Activated CD8-positive, alpha-beta memory T cell treated with anti-CD3 and anti-CD28 coated beads for 36 hours (primary cell): ENCODE measurements around the gene MYL11. TPM values are rescaled to one million over a fixed set of nuclear protein-coding genes. Genes with fewer than 3 reads are reported as not detected.

ENCODE experiments used
- CTCF ChIA-PET: fragments of 350-600 bp; sonication (Branson Sonifier 250); formaldehyde crosslinking; loops from one replicate; lab custom pipeline; 2021; ENCODE audit warnings: antibody characterized with exemption; lab: Charles Lee
- POLR2A ChIA-PET: fragments of 350-600 bp; sonication (Branson Sonifier 250); formaldehyde crosslinking; loops from one replicate; lab custom pipeline; 2021; ENCODE audit warnings: antibody characterized with exemption; lab: Charles Lee
- total RNA-seq, 2 experiments: library from RNA; stranded (reverse); gene quantifications; one replicate each; pipeline ENCODE4 v1.2.3, GENCODE V29; 2021

Gene MYL11
- total RNA-seq, 2 experiments from 2014 or later, result 0.80 to 1.6 TPM

- CTCF ChIA-PET, result interaction anchor here (0.6 to 1.7 kb wide), 2 partner anchors 9 to 110 kb away, joined by 4 to 10 read pairs; partner anchors contain the start of gene ZNF771
- POLR2A ChIA-PET, result interaction anchor here (0.9 to 1.9 kb wide), 3 partner anchors 9 to 20 kb away, joined by 3 to 7 read pairs (median 4); partner anchors contain the start of genes SEPTIN1 and ZNF771
Observed at GRCh38 chr16:30397776-30398660, 23.4 kb downstream of the MYL11 start.

- ChIA-PET CTCF (interaction anchor here (0.9 to 1.7 kb wide), 6 partner anchors 9 to 28 kb away, joined by 3 to 10 read pairs (median 4); partner anchors contain the start of genes SEPTIN1, TBC1D10B and ZNF771), POLR2A (interaction anchor here (1.9 kb wide), 1 partner anchor 8 kb away, joined by 7 read pairs; the partner anchor contains the start of gene ZNF771)
Observed at GRCh38 chr16:30398661-30399434, 24.2 kb downstream of the MYL11 start.

GRCh38 chr16:30399435-30400186 lies 25.0 kb downstream of the MYL11 start:
- ChIA-PET CTCF (interaction anchor here (0.9 to 1.4 kb wide), 5 partner anchors 10 to 29 kb away, joined by 3 to 7 read pairs (median 3); partner anchors contain the start of genes SEPTIN1 and TBC1D10B), POLR2A (interaction anchor here (0.8 to 1.9 kb wide), 2 partner anchors 8 to 17 kb away, joined by 3 to 7 read pairs; partner anchors contain the start of genes SEPTIN1 and ZNF771)

- ChIA-PET POLR2A (interaction anchor here (0.6 kb wide), 1 partner anchor 205 kb away, joined by 5 read pairs; no protein-coding TSS in a partner anchor), CTCF (interaction anchor here (1.1 to 1.5 kb wide), 2 partner anchors 7 to 46 kb away, joined by 3 read pairs; no protein-coding TSS in a partner anchor)
Observed at GRCh38 chr16:30401768-30402425, 27.3 kb downstream of the MYL11 start.

- POLR2A ChIA-PET, result interaction anchor here (0.9 to 1.9 kb wide), 12 partner anchors 8 to 227 kb away, joined by 3 to 10 read pairs (median 4); partner anchors contain the start of genes CD2BP2, DCTPP1, SEPTIN1 and ZNF48
- CTCF ChIA-PET, result interaction anchor here (0.6 to 4.1 kb wide), 10 partner anchors 9 to 315 kb away, joined by 3 to 28 read pairs (median 4); partner anchors contain the start of genes DCTPP1, SEPTIN1, TBX6 and ZNF48
Observed at GRCh38 chr16:30406795-30407101, 32.1 kb downstream of the MYL11 start.

- ChIA-PET CTCF (interaction anchor here (0.6 to 4.1 kb wide), 10 partner anchors 10 to 315 kb away, joined by 3 to 28 read pairs (median 4); partner anchors contain the start of genes DCTPP1, SEPTIN1, TBX6 and ZNF48), POLR2A (interaction anchor here (0.6 to 1.9 kb wide), 15 partner anchors 9 to 227 kb away, joined by 3 to 10 read pairs (median 3); partner anchors contain the start of genes CD2BP2, DCTPP1, SEPTIN1 and ZNF48)
Observed at GRCh38 chr16:30407102-30407803, 32.7 kb downstream of the MYL11 start, which contains the start of gene ZNF771. Gene ZNF771, plus strand, starts transcription at chr16:30407606. Its CDS starts 448 bp downstream, at chr16:30408054.

- ChIA-PET CTCF (interaction anchor here (0.6 to 4.1 kb wide), 8 partner anchors 10 to 217 kb away, joined by 4 to 28 read pairs (median 6); partner anchors contain the start of genes DCTPP1, SEPTIN1 and ZNF48), POLR2A (interaction anchor here (0.6 to 1.9 kb wide), 14 partner anchors 9 to 226 kb away, joined by 3 to 10 read pairs (median 3); partner anchors contain the start of genes CD2BP2, DCTPP1, SEPTIN1 and ZNF48)
Observed at GRCh38 chr16:30407804-30408534, 33.4 kb downstream of the MYL11 start.

DNA sequence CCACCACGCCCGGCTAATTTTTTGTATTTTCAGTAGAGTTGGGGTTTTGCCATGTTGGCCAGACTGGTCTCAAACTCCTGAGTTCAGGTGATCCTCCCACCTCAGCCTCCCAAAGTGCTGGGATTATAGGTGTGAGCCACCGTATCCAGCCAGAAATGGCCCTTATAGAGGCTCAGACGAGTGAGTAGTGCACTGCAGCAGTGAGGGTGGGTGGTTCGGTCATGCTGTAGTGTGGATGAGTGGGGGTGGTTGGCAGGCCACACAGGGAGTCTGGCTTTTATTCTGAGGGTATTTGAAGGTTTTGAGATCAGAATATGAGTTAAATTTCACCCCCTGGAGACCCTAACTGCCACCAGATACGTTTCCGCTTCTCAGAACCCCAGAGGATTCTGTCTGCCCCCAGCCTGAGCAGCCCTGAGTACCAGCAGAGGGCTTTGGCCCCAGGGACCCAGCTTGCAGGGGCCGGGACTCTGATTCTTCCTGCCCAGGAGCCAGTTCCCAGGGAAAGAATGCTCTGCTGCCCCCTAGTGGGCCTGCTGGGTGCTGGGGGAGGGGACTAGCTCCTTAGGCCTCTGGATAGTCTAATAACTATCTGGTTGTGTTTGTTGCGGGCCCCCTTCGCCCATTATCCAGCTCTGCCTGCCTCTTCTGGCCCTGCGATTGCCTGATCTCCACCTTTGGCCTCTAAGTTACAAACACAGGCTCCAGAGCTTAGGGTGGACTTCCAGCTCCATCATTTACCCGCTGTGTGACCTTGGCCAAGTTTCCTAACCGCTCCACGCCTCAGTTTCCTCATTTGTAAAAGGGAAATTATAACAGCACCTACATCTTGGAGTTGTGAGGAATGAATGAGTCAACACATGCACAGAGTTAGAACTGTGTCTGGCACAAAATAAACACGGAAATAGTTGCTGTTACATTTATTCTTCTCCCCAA lies 34.8 kb downstream of the MYL11 start:
- POLR2A ChIA-PET, result interaction anchor here (0.6 to 1.8 kb wide), 7 partner anchors 9 to 83 kb away, joined by 3 to 8 read pairs (median 6); partner anchors contain the start of gene SEPTIN1
- CTCF ChIA-PET, result interaction anchor here (0.6 to 4.1 kb wide), 31 partner anchors 8 to 404 kb away, joined by 3 to 28 read pairs (median 4); partner anchors contain the start of genes DCTPP1, SEPTIN1, TBC1D10B and ZNF48

- ChIA-PET POLR2A (no interaction called here), CTCF (interaction anchor here (2.9 kb wide), 1 partner anchor 18 kb away, joined by 10 read pairs; the partner anchor contains the start of gene ZNF48)
Observed at GRCh38 chr16:30413112-30413806, 38.7 kb downstream of the MYL11 start.

DNA sequence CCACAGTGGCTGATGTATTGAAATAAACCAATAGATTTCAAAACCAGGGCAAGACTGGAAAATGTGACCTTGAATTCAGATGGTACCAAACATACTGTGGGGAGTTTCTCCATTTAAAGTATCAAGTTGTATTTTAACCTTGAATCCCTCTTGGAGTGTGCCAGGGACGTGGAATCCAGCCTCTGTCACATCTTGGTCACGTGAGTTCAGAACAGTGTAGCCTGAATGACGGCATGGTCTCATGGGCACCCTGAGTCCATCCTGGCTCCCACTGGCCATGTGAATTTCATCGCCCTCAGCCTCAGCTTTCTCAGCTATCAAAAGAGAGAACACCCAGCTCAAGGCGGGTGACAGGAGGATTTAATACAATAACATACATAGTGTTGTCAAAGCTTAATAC lies 39.6 kb downstream of the MYL11 start:
- POLR2A ChIA-PET, result no interaction called here
- CTCF ChIA-PET, result interaction anchor here (1.2 kb wide), 1 partner anchor 184 kb away, joined by 3 read pairs; no protein-coding TSS in a partner anchor

- CTCF ChIA-PET, result interaction anchor here (0.9 to 2.9 kb wide), 3 partner anchors 8 to 42 kb away, joined by 3 to 28 read pairs (median 5); partner anchors contain the start of genes DCTPP1 and ZNF771
Observed at GRCh38 chr16:30416047-30416603, 41.5 kb downstream of the MYL11 start.

DNA sequence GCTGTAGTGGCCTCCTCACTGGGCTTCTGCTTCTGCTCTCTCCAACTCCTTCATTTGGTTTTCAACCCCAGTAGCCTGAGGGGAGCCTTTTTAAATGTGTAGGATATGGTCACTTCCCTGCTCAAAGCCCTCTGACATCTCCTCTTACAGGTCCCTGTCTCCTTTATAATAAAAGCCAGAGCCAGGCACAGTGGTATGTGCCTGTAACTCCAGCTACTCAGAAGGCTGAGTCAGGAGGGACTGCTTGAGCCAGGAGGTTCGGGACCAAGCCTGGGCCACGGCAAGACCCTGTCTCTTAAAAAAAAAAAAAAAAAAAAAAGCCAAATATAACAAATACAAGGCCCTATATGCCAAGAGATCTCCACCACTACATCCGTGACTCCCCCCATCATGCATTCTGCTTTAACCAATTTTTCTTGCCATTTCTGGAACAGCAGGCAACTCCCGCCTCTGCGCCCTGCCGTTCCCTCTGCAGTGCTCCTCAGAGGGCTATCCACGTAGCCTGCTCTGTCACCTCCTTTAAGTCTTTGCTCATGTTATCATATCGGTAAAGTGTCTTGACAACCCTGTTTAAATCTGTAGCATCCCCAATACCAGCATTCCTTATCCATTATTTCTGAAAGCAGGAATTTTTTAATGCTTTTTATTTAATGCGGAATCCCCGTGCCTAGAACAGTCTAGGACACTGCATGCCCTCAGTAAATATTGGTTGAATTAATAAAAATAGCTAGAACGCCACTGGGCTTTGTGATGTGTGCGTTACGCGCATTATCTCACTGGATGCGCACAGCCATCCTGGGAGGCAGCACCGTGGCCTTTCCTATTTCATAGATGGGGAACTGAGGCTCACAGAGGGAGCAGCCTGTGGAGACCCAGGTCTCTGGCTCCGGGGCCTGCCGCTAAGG lies 42.3 kb downstream of the MYL11 start:
- POLR2A ChIA-PET, result interaction anchor here (0.7 to 1.3 kb wide), 10 partner anchors 10 to 194 kb away, joined by 3 to 10 read pairs (median 4); partner anchors contain the start of genes DCTPP1, ITGAL, SEPHS2 and SEPTIN1
- CTCF ChIA-PET, result interaction anchor here (0.6 to 2.9 kb wide), 6 partner anchors 8 to 231 kb away, joined by 3 to 28 read pairs (median 3); partner anchors contain the start of genes DCTPP1 and ZNF771

More at GRCh38 chr16:30416047-30416603, 41.5 kb downstream of the MYL11 start:
- POLR2A ChIA-PET, result no interaction called here
